ENCODE results near the gene PRSS16.

- TF ChIP-seq CTCF (IDR thresholded peaks at IDR 0.05) (no peak), CHD4 (IDR thresholded peaks at IDR 0.05; ENCODE audit: borderline replicate concordance) (no peak), POLR2A (IDR thresholded peaks at IDR 0.05; ENCODE audit: low read length) (no peak), SREBF2 (IDR thresholded peaks at IDR 0.05) (no peak), ESRRA (IDR thresholded peaks at IDR 0.05; ENCODE audit: borderline replicate concordance, low read length) (no peak), CHD2 (IDR thresholded peaks at IDR 0.05; ENCODE audit: low read length, partially characterized antibody) (no peak), SMC3 (IDR thresholded peaks at IDR 0.05) (no peak), ZFP36 (IDR thresholded peaks at IDR 0.05; ENCODE audit: borderline replicate concordance, partially characterized antibody) (no peak)
- TF ChIP-seq, protein P1, sequence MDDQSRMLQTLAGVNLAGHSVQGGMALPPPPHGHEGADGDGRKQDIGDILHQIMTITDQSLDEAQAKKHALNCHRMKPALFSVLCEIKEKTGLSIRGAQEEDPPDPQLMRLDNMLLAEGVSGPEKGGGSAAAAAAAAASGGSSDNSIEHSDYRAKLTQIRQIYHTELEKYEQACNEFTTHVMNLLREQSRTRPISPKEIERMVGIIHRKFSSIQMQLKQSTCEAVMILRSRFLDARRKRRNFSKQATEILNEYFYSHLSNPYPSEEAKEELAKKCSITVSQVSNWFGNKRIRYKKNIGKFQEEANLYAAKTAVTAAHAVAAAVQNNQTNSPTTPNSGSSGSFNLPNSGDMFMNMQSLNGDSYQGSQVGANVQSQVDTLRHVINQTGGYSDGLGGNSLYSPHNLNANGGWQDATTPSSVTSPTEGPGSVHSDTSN (IDR thresholded peaks at IDR 0.05), result no peak
These were observed 3.7 kb downstream of the PRSS16 start for GRCh38 chr6:27251112-27251605.
